SK-N-SH (cell line): ENCODE measurements around the gene SMARCA4.

Experiments used
- CHD2 ChIP-seq: fragments of 150-350 bp; IDR thresholded peaks from 2 replicates; pipeline ENCODE4 v1.6.1; 2018; ENCODE audit warnings: low read length; ENCODE audit not compliant: partially characterized antibody
- CTCF ChIP-seq: fragments of 200-600 bp; sonication (generic); IDR thresholded peaks from 2 replicates; pipeline ENCODE4 v1.6.1; 2017; ENCODE audit warnings: antibody characterized with exemption, mild to moderate bottlenecking, moderate library complexity
- EP300 ChIP-seq, 2 experiments: IDR thresholded peaks; 2 replicates each; pipeline versions ENCODE4 v1.4.0 to v1.6.1; 2012; ENCODE audit warnings: borderline replicate concordance in 1 of 2, low read depth in 1 of 2, low read length in 1 of 2
- GATA2 ChIP-seq: sonication (generic); formaldehyde crosslinking; IDR thresholded peaks from 2 replicates; pipeline ENCODE4 v1.5.0; 2020; ENCODE audit warnings: mild to moderate bottlenecking, missing genetic modification reagents
- MEF2A ChIP-seq: IDR thresholded peaks from 2 replicates; pipeline ENCODE4 v1.4.0; 2012; ENCODE audit warnings: low read depth, borderline replicate concordance
- MXI1 ChIP-seq: IDR thresholded peaks from 2 replicates; pipeline ENCODE4 v1.6.1; 2012; ENCODE audit warnings: mild to moderate bottlenecking, low read depth, low read length, improper control_type of control experiment
- NFIC ChIP-seq: IDR thresholded peaks from 2 replicates; pipeline ENCODE4 v1.4.0; 2012; ENCODE audit warnings: borderline replicate concordance
- NRF1 ChIP-seq: IDR thresholded peaks from 2 replicates; pipeline ENCODE4 v1.6.1; 2012; ENCODE audit warnings: low read depth, mild to moderate bottlenecking, low read length
- RAD21 ChIP-seq: IDR thresholded peaks from 2 replicates; pipeline ENCODE4 v1.6.1; 2012; ENCODE audit warnings: mild to moderate bottlenecking, low read length
- REST ChIP-seq: IDR thresholded peaks from 2 replicates; pipeline ENCODE4 v1.6.1; 2012; ENCODE audit warnings: mild to moderate bottlenecking, low read depth, low read length, moderate library complexity
- SMC3 ChIP-seq: IDR thresholded peaks from 2 replicates; pipeline ENCODE4 v1.6.1; 2012; ENCODE audit warnings: low read depth, low read length, improper control_type of control experiment
- USF1 ChIP-seq: IDR thresholded peaks from 2 replicates; pipeline ENCODE4 v1.4.0; 2012; ENCODE audit warnings: low read depth, borderline replicate concordance
- YY1 ChIP-seq: IDR thresholded peaks from 2 replicates; pipeline ENCODE4 v1.4.0; 2012; ENCODE audit warnings: low read depth, mild to moderate bottlenecking

GRCh38 chr19:11111771-11112144 lies 150.9 kb downstream of the SMARCA4 start:
- TF ChIP-seq GATA2 (CRISPR knock-in tag) = no peak
- no peak for TF ChIP-seq NRF1
- no peak for TF ChIP-seq EP300 (IDR thresholded peaks at IDR 0.05; ENCODE audit: borderline replicate concordance in 1 of 2, low read depth in 1 of 2, low read length in 1 of 2)
- no peak for TF ChIP-seq REST
- TF ChIP-seq CTCF = no peak
- TF ChIP-seq USF1 = no peak
- TF ChIP-seq NFIC = no peak
- TF ChIP-seq MEF2A = no peak
- no peak for TF ChIP-seq MXI1
- no peak for TF ChIP-seq RAD21
- TF ChIP-seq YY1 = no peak
- TF ChIP-seq SMC3 = no peak
- no peak for TF ChIP-seq CHD2
